Activated naive CD8-positive, alpha-beta T cell (primary cell): ENCODE data around the gene SAP30L.
A peak's percentile ranks its signal among the peaks of the same experiment; 100 is the strongest.

Experiments
- H3K27ac Mint-ChIP-seq: one replicate; pipeline ENCODE4 v1.8.0; 2021; ENCODE audit warnings: mixed read lengths
- H3K27me3 Mint-ChIP-seq: one replicate; pipeline ENCODE4 v1.8.0; 2021; ENCODE audit warnings: mixed read lengths
- H3K36me3 Mint-ChIP-seq: one replicate; pipeline ENCODE4 v1.8.0; 2021; ENCODE audit warnings: mixed read lengths
- H3K4me1 Mint-ChIP-seq: one replicate; pipeline ENCODE4 v1.8.0; 2021; ENCODE audit warnings: low read depth, mixed read lengths
- H3K4me3 Mint-ChIP-seq: one replicate; pipeline ENCODE4 v1.8.0; 2021; ENCODE audit warnings: mild to moderate bottlenecking, mixed read lengths
- H3K9me3 Mint-ChIP-seq: one replicate; pipeline ENCODE4 v1.8.0; 2021; ENCODE audit warnings: low read depth, mixed read lengths

SAP30L gene

GRCh38 chr5:154445422-154446194 is at the start of gene SAP30L:
Gene SAP30L, plus strand, starts transcription at chr5:154445997. Its CDS starts 608 bp downstream, at chr5:154446605.
- H3K27ac Mint-ChIP-seq, result peak within 1 kb of the TSS; percentile 96
- H3K4me1 Mint-ChIP-seq, result peaks cover 65% of the 10 kb centered on the region
- no peaks in the 10 kb centered on the region for H3K9me3 Mint-ChIP-seq
- H3K4me3 Mint-ChIP-seq, result peak within 1 kb of the TSS; percentile 100
- H3K27me3 Mint-ChIP-seq, result no peaks in the 10 kb centered on the region
- H3K36me3 Mint-ChIP-seq, result peaks cover 14% of the 10 kb centered on the region

- Mint-ChIP-seq H3K4me3 (no peak overlapping the region), H3K27ac (no peak overlapping the region), H3K4me1 (no peaks in the 10 kb centered on the region), H3K9me3 (no peaks in the 10 kb centered on the region), H3K36me3 (peaks cover 7% of the 10 kb centered on the region), H3K27me3 (no peaks in the 10 kb centered on the region)
Observed at GRCh38 chr5:154396128-154396527, 49.7 kb upstream of the SAP30L start.

GRCh38 chr5:154397652-154398406 is 48.0 kb upstream of the SAP30L start:
- H3K36me3 Mint-ChIP-seq, result no peaks in the 10 kb centered on the region
- H3K27ac Mint-ChIP-seq, result no peak overlapping the region
- no peaks in the 10 kb centered on the region for H3K9me3 Mint-ChIP-seq
- no peak overlapping the region for H3K4me3 Mint-ChIP-seq
- no peaks in the 10 kb centered on the region for H3K4me1 Mint-ChIP-seq
- no peaks in the 10 kb centered on the region for H3K27me3 Mint-ChIP-seq

- H3K36me3 Mint-ChIP-seq, result no peaks in the 10 kb centered on the region
- H3K9me3 Mint-ChIP-seq, result no peaks in the 10 kb centered on the region
- H3K4me1 Mint-ChIP-seq, result peaks cover 12% of the 10 kb centered on the region
- no peaks in the 10 kb centered on the region for H3K27me3 Mint-ChIP-seq
- H3K4me3 Mint-ChIP-seq, result no peak overlapping the region
- no peak overlapping the region for H3K27ac Mint-ChIP-seq
Observed at GRCh38 chr5:154400678-154401077, 45.1 kb upstream of the SAP30L start.

- Mint-ChIP-seq H3K27ac (no peak overlapping the region), H3K9me3 (no peaks in the 10 kb centered on the region), H3K36me3 (no peaks in the 10 kb centered on the region), H3K27me3 (no peaks in the 10 kb centered on the region), H3K4me1 (peaks cover 12% of the 10 kb centered on the region), H3K4me3 (no peak overlapping the region)
Observed at GRCh38 chr5:154401355-154401754, 44.4 kb upstream of the SAP30L start.

GRCh38 chr5:154401931-154402330 is 43.9 kb upstream of the SAP30L start:
- no peaks in the 10 kb centered on the region for H3K36me3 Mint-ChIP-seq
- no peaks in the 10 kb centered on the region for H3K27me3 Mint-ChIP-seq
- no peak overlapping the region for H3K27ac Mint-ChIP-seq
- H3K4me1 Mint-ChIP-seq, result peaks cover 12% of the 10 kb centered on the region
- no peak overlapping the region for H3K4me3 Mint-ChIP-seq
- H3K9me3 Mint-ChIP-seq, result no peaks in the 10 kb centered on the region

GRCh38 chr5:154402611-154403010 is 43.2 kb upstream of the SAP30L start:
- H3K9me3 Mint-ChIP-seq, result no peaks in the 10 kb centered on the region
- H3K4me3 Mint-ChIP-seq, result no peak overlapping the region
- no peaks in the 10 kb centered on the region for H3K36me3 Mint-ChIP-seq
- H3K4me1 Mint-ChIP-seq, result peaks cover 12% of the 10 kb centered on the region
- no peak overlapping the region for H3K27ac Mint-ChIP-seq
- no peaks in the 10 kb centered on the region for H3K27me3 Mint-ChIP-seq

GRCh38 chr5:154403234-154403633 is 42.6 kb upstream of the SAP30L start:
- Mint-ChIP-seq H3K36me3 (no peaks in the 10 kb centered on the region), H3K9me3 (no peaks in the 10 kb centered on the region), H3K4me3 (no peak overlapping the region), H3K27me3 (no peaks in the 10 kb centered on the region), H3K27ac (no peak overlapping the region), H3K4me1 (peaks cover 12% of the 10 kb centered on the region)

- Mint-ChIP-seq H3K9me3 (no peaks in the 10 kb centered on the region), H3K27me3 (no peaks in the 10 kb centered on the region), H3K4me3 (peak overlapping the region; percentile 43), H3K4me1 (peaks cover 12% of the 10 kb centered on the region), H3K27ac (no peak overlapping the region), H3K36me3 (no peaks in the 10 kb centered on the region)
Observed at GRCh38 chr5:154403776-154404387, 41.9 kb upstream of the SAP30L start.

GRCh38 chr5:154405078-154405792 is 40.6 kb upstream of the SAP30L start:
- H3K9me3 Mint-ChIP-seq, result no peaks in the 10 kb centered on the region
- H3K4me3 Mint-ChIP-seq, result peak overlapping the region; percentile 70
- no peaks in the 10 kb centered on the region for H3K27me3 Mint-ChIP-seq
- H3K27ac Mint-ChIP-seq, result peak overlapping the region; percentile 28
- no peaks in the 10 kb centered on the region for H3K36me3 Mint-ChIP-seq
- H3K4me1 Mint-ChIP-seq, result peaks cover 12% of the 10 kb centered on the region

- Mint-ChIP-seq H3K9me3 (no peaks in the 10 kb centered on the region), H3K27ac (no peak overlapping the region), H3K36me3 (peaks cover 2% of the 10 kb centered on the region), H3K27me3 (no peaks in the 10 kb centered on the region), H3K4me1 (peaks cover 12% of the 10 kb centered on the region), H3K4me3 (no peak overlapping the region)
Observed at GRCh38 chr5:154406231-154406630, 39.6 kb upstream of the SAP30L start.

GRCh38 chr5:154406826-154407225 is 39.0 kb upstream of the SAP30L start:
- H3K4me1 Mint-ChIP-seq, result peaks cover 12% of the 10 kb centered on the region
- H3K4me3 Mint-ChIP-seq, result no peak overlapping the region
- no peak overlapping the region for H3K27ac Mint-ChIP-seq
- H3K27me3 Mint-ChIP-seq, result no peaks in the 10 kb centered on the region
- H3K36me3 Mint-ChIP-seq, result peaks cover 5% of the 10 kb centered on the region
- H3K9me3 Mint-ChIP-seq, result no peaks in the 10 kb centered on the region

GRCh38 chr5:154408811-154409210 is 37.0 kb upstream of the SAP30L start:
- H3K9me3 Mint-ChIP-seq, result no peaks in the 10 kb centered on the region
- no peaks in the 10 kb centered on the region for H3K27me3 Mint-ChIP-seq
- H3K27ac Mint-ChIP-seq, result no peak overlapping the region
- H3K4me1 Mint-ChIP-seq, result peaks cover 12% of the 10 kb centered on the region
- H3K4me3 Mint-ChIP-seq, result no peak overlapping the region
- peaks cover 5% of the 10 kb centered on the region for H3K36me3 Mint-ChIP-seq

- H3K27ac Mint-ChIP-seq, result no peak overlapping the region
Observed at GRCh38 chr5:154409230-154409840, 36.5 kb upstream of the SAP30L start.

More at GRCh38 chr5:154409230-154409840, 36.5 kb upstream of the SAP30L start:
- Mint-ChIP-seq H3K9me3 (no peaks in the 10 kb centered on the region), H3K4me3 (no peak overlapping the region), H3K27me3 (no peaks in the 10 kb centered on the region), H3K36me3 (peaks cover 5% of the 10 kb centered on the region), H3K4me1 (peaks cover 11% of the 10 kb centered on the region)
